Keratinocyte (primary cell): ENCODE data around the gene SGCE. TPM values are rescaled to one million over a fixed set of nuclear protein-coding genes. Genes with fewer than 3 reads are reported as not detected.

Source experiments
- DNase-seq: peaks from one replicate; pipeline ENCODE4 v3.0.0-alpha.2; 2011; ENCODE audit warnings: low read depth, missing footprints, low spot score
- FAIRE-seq: peaks from 2 replicates; lab custom pipeline; 2011; peaks lifted over from hg19 to GRCh38; lab: Jason Lieb, UNC
- H2AFZ ChIP-seq: 2 replicates; pipeline ENCODE4 v1.6.0; 2012; ENCODE audit warnings: low read length, control low read depth, inconsistent platforms; ENCODE audit not compliant: control insufficient read depth
- H3K27ac ChIP-seq: 2 replicates; pipeline ENCODE4 v1.5.1; 2011; ENCODE audit warnings: low read length; ENCODE audit not compliant: control insufficient read depth, insufficient read depth
- H3K27me3 ChIP-seq: 3 replicates; pipeline ENCODE4 v1.6.0; 2011; ENCODE audit warnings: low read length; ENCODE audit not compliant: control insufficient read depth, insufficient read depth; ENCODE audit errors: extremely low read depth
- H3K36me3 ChIP-seq, 2 experiments: 2 replicates in 1 of 2; 3 replicates in 1 of 2; pipeline ENCODE4 v1.5.1; 2011; ENCODE audit warnings: low read length in 2 of 2, mild to moderate bottlenecking in 1 of 2; ENCODE audit not compliant: control insufficient read depth in 2 of 2, insufficient read depth in 2 of 2; ENCODE audit errors: extremely low read depth in 1 of 2
- H3K4me1 ChIP-seq: 3 replicates; pipeline ENCODE4 v1.5.1; 2011; ENCODE audit warnings: low read length; ENCODE audit not compliant: control insufficient read depth, insufficient read depth; ENCODE audit errors: extremely low read depth
- H3K4me2 ChIP-seq: 3 replicates; pipeline ENCODE4 v1.6.0; 2011; ENCODE audit warnings: low read depth, low read length; ENCODE audit not compliant: control insufficient read depth, insufficient read depth; ENCODE audit errors: extremely low read depth
- H3K4me3 ChIP-seq, 3 experiments: fragments of 200-600 bp in 1 of 3; sonication (generic) in 1 of 3; 2 replicates in 2 of 3; 3 replicates in 1 of 3; pipeline ENCODE4 v1.5.1; 2011 to 2016; ENCODE audit warnings: low read length in 3 of 3, mild to moderate bottlenecking in 3 of 3, control low read depth in 2 of 3, inconsistent platforms in 1 of 3, low read depth in 1 of 3, mixed read lengths in 1 of 3, mixed run types in 1 of 3, moderate library complexity in 1 of 3; ENCODE audit not compliant: control insufficient read depth in 2 of 3, insufficient read depth in 2 of 3; ENCODE audit errors: extremely low read depth in 1 of 3
- H3K79me2 ChIP-seq: 2 replicates; pipeline ENCODE4 v1.6.0; 2012; ENCODE audit warnings: low read length; ENCODE audit not compliant: control insufficient read depth, insufficient read depth
- H3K9ac ChIP-seq: 3 replicates; pipeline ENCODE4 v1.6.0; 2011; ENCODE audit warnings: low read length; ENCODE audit not compliant: control insufficient read depth, insufficient read depth; ENCODE audit errors: extremely low read depth
- H3K9me1 ChIP-seq: 3 replicates; pipeline ENCODE4 v1.6.0; 2011; ENCODE audit warnings: low read length; ENCODE audit not compliant: control insufficient read depth, insufficient read depth; ENCODE audit errors: extremely low read depth
- H3K9me3 ChIP-seq: 2 replicates; pipeline ENCODE4 v1.5.1; 2012; ENCODE audit warnings: low read depth, low read length; ENCODE audit not compliant: control insufficient read depth
- H4K20me1 ChIP-seq: 3 replicates; pipeline ENCODE4 v1.6.0; 2011; ENCODE audit warnings: low read length; ENCODE audit not compliant: control insufficient read depth, insufficient read depth; ENCODE audit errors: extremely low read depth
- EZH2 ChIP-seq: IDR thresholded peaks from one replicate; pipeline ENCODE4 v1.6.1; 2012; ENCODE audit warnings: inconsistent platforms, mild to moderate bottlenecking, low read length, moderate library complexity
- dilution Hi-C: fragments of 300-500 bp; cut with MboI; formaldehyde crosslinking; loops from one replicate; pipeline ENCODE4 v1.7.0; 2020; ENCODE audit warnings: low sequenced_read_pairs; ENCODE audit not compliant: extremely low pct_ligation_motif_present
- polyA plus RNA-seq, 5 experiments: library from polyadenylated mRNA; depleted of rRNA in 3 of 5; stranded (reverse) in 3 of 5; stranded (forward) in 1 of 5; unstranded in 1 of 5; fragments of >200 nt; gene quantifications; 1 replicate in 1 of 5; 2 replicates in 3 of 5; 3 replicates in 1 of 5; pipeline versions ENCODE4 v1.2.1 to v1.2.3, GENCODE V29; 2011 to 2012; ENCODE audit warnings: missing spikeins in 2 of 5, low read depth in 1 of 5, low replicate concordance in 1 of 5
- TF ChIP-seq, protein P1 (sequence below), 3 experiments: IDR thresholded peaks in 1 of 3; conservative IDR thresholded peaks in 1 of 3; optimal IDR thresholded peaks in 1 of 3; 2 replicates in 2 of 3; 3 replicates in 1 of 3; pipeline versions ENCODE3 to v1.5.1; 2011; ENCODE audit warnings: low read length in 3 of 3, mild to moderate bottlenecking in 3 of 3, moderate library complexity in 2 of 3, control low read depth in 1 of 3, inconsistent platforms in 1 of 3; ENCODE audit not compliant: insufficient read depth in 2 of 3; ENCODE audit errors: extremely low read depth in 1 of 3

SGCE gene
- polyA plus RNA-seq, 1 donor (not counting 4 experiments of a cell fraction or from before 2014, with no cell fraction given) = 7.9 TPM

DNA sequence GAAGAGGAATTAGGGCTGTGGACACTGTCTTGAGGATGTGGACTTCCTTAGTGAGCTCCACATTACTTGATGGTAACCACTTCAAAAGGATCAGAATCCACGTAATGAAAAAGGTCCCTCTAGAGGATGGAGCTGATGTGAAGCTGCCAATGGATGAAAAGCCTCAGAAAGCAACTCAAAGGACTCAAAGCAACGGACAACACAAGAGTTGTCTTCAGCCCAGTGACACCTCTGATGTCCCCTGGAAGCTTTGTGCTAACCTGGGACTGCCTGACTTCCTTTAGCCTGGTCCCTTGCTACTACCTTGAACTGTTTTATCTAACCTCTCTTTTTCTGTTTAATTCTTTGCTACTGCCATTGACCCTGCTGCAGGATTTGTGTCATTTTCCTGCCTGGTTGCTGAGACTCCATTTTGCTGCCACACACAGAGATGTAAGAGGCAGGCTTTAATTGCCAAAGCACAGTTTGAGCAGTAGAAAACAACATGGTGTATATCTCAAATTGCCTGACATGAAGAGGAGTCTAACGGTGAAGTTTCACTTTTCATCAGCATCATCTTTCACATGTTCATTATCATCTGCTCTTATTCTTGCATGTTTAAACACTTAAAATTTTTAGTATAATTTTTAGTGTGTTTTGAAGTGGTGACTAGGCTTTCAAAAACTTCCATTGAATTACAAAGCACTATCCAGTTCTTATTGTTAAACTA, 11.1 kb upstream of the SGCE start:
- Histone ChIP-seq H4K20me1 (no peaks in the 10 kb centered on the region), H3K4me1 (no peaks in the 10 kb centered on the region), H3K4me2 (no peak overlapping the region), H3K9me3 (no peaks in the 10 kb centered on the region), H3K79me2 (no peaks in the 10 kb centered on the region), H3K27me3 (peaks cover 2% of the 10 kb centered on the region), H3K9me1 (no peaks in the 10 kb centered on the region), H2AFZ (no peak overlapping the region), H3K27ac (no peak overlapping the region), H3K9ac (no peak overlapping the region), H3K4me3 (no peak overlapping the region), H3K36me3 (no peaks in the 10 kb centered on the region)
- DNase-seq = no peak
- TF ChIP-seq, protein P1, sequence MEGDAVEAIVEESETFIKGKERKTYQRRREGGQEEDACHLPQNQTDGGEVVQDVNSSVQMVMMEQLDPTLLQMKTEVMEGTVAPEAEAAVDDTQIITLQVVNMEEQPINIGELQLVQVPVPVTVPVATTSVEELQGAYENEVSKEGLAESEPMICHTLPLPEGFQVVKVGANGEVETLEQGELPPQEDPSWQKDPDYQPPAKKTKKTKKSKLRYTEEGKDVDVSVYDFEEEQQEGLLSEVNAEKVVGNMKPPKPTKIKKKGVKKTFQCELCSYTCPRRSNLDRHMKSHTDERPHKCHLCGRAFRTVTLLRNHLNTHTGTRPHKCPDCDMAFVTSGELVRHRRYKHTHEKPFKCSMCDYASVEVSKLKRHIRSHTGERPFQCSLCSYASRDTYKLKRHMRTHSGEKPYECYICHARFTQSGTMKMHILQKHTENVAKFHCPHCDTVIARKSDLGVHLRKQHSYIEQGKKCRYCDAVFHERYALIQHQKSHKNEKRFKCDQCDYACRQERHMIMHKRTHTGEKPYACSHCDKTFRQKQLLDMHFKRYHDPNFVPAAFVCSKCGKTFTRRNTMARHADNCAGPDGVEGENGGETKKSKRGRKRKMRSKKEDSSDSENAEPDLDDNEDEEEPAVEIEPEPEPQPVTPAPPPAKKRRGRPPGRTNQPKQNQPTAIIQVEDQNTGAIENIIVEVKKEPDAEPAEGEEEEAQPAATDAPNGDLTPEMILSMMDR (optimal IDR thresholded peaks at IDR 0.05 in 1 of 3, IDR thresholded peaks at IDR 0.05 in 1 of 3, conservative IDR thresholded peaks at IDR 0.05 in 1 of 3; ENCODE audit: extremely low read depth in 1 of 3, insufficient read depth in 2 of 3, low read length in 3 of 3) = no peak
- TF ChIP-seq EZH2 = no peak
- no peak for FAIRE-seq
- dilution Hi-C loops = no loop called here

- no peaks in the 10 kb centered on the region for H4K20me1 ChIP-seq
- H3K27me3 ChIP-seq = peaks cover 2% of the 10 kb centered on the region
- dilution Hi-C loops = no loop called here
- FAIRE-seq (no peak), DNase-seq (no peak)
- no peaks in the 10 kb centered on the region for H3K4me1 ChIP-seq
- no peak overlapping the region for H3K9ac ChIP-seq
- H2AFZ ChIP-seq = no peak overlapping the region
- TF ChIP-seq, protein P1 (optimal IDR thresholded peaks at IDR 0.05 in 1 of 3, IDR thresholded peaks at IDR 0.05 in 1 of 3, conservative IDR thresholded peaks at IDR 0.05 in 1 of 3; ENCODE audit: extremely low read depth in 1 of 3, insufficient read depth in 2 of 3, low read length in 3 of 3) = no peak
- TF ChIP-seq EZH2 = no peak
- no peaks in the 10 kb centered on the region for H3K79me2 ChIP-seq
- H3K9me1 ChIP-seq = no peaks in the 10 kb centered on the region
- H3K36me3 ChIP-seq = no peaks in the 10 kb centered on the region
- H3K4me3 ChIP-seq = no peak overlapping the region
- no peak overlapping the region for H3K27ac ChIP-seq
- H3K4me2 ChIP-seq = no peak overlapping the region
- no peaks in the 10 kb centered on the region for H3K9me3 ChIP-seq
These were observed 9.5 kb upstream of the SGCE start for GRCh38 chr7:94665426-94665825.
